Measurements from ENCODE around the gene ZNF846.
"Not testable (repeated sequence)": the region's sequence is repeated elsewhere in the genome, so short reads cannot be mapped to it uniquely, and the experiment has no call there.

ZNF846 gene

GRCh38 chr19:9789579-9789978 is 21.0 kb upstream of the ZNF846 start:
- H3K36me3 Mint-ChIP-seq; H3K9me3 Mint-ChIP-seq (ENCODE audit: low read depth); H3K4me3 Mint-ChIP-seq; H3K27me3 Mint-ChIP-seq; H3K27ac Mint-ChIP-seq: not testable (repeated sequence)
- peaks cover 29% of the 10 kb centered on the region for H3K4me1 Mint-ChIP-seq (ENCODE audit: low read depth)

- H3K9me3 Mint-ChIP-seq (ENCODE audit: low read depth), result peaks cover 4% of the 10 kb centered on the region
- no peak overlapping the region for H3K27ac Mint-ChIP-seq
- H3K4me1 Mint-ChIP-seq (ENCODE audit: low read depth), result peaks cover 33% of the 10 kb centered on the region
- H3K4me3 Mint-ChIP-seq, result no peak overlapping the region
- H3K27me3 Mint-ChIP-seq, result no peaks in the 10 kb centered on the region
- H3K36me3 Mint-ChIP-seq, result no peaks in the 10 kb centered on the region
Measured at GRCh38 chr19:9789066-9789465, 20.5 kb upstream of the ZNF846 start.

DNA sequence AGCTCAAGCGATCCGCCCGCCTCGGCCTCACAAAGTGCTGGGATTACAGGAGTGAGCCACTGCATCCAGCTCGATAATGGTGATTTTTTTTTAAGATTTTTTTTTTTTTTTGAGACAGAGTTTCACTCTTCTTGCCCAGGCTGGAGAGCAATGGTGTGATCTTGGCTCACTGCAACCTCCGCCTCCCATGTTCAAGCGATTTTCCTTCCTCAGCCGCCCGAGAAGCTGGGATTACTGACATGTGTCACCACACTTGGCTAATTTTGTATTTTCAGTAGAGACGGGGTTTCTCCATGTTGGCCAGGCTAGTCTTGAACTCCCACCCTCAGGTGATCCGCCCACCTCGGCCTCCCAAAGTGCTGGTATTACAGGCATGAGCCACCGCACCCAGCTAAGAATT is 20.1 kb upstream of the ZNF846 start:
- peaks cover 36% of the 10 kb centered on the region for H3K4me1 Mint-ChIP-seq (ENCODE audit: low read depth)
- not testable (repeated sequence) for H3K9me3 Mint-ChIP-seq (ENCODE audit: low read depth); H3K27me3 Mint-ChIP-seq; H3K36me3 Mint-ChIP-seq; H3K4me3 Mint-ChIP-seq; H3K27ac Mint-ChIP-seq

DNA sequence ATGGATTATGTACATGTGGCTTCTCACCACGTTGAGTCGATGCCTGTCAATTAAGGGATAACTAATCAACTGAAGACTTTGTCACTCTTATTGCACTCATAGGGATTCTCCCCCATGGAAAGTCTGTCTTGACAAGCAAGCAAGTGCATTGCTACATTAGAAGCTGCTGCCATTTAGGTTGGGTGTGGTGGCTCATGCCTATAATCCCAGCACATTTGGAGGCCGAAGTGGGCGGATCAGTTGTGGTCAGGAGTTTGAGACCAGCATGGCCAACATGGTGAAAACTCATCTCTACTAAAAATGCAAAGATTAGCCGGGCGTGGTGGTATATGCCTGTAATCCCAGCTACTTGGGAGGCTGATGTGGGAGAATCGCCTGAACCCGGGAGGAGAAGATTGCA is 18.3 kb upstream of the ZNF846 start:
- Mint-ChIP-seq H3K4me1 (ENCODE audit: low read depth) (peaks cover 38% of the 10 kb centered on the region), H3K27ac (peak overlapping the region; percentile 58), H3K9me3 (ENCODE audit: low read depth) (no peaks in the 10 kb centered on the region), H3K4me3 (peak overlapping the region; percentile 73), H3K36me3 (no peaks in the 10 kb centered on the region), H3K27me3 (no peaks in the 10 kb centered on the region)

DNA sequence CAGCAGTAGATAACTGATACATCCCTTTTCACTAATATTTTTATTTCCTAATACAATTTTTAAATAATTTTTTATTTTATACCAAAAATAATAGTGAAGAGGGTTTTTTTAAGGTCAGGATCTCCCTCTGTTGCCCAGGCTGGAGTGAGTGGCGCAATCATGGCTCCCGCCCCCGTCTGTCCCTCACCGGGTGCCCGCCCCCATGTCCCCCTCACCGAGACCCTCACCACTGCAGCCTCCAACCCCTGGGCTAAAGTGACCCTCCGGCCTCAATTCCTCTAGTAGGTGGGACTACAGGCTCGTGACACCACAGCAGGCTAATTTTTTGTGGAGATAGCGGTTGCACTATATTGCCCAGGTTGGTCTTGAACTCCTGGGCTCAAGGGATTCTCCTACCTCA is 17.8 kb upstream of the ZNF846 start:
- Mint-ChIP-seq H3K4me3 (peak overlapping the region; percentile 95), H3K27me3 (no peaks in the 10 kb centered on the region), H3K4me1 (ENCODE audit: low read depth) (peaks cover 36% of the 10 kb centered on the region), H3K9me3 (ENCODE audit: low read depth) (no peaks in the 10 kb centered on the region), H3K36me3 (no peaks in the 10 kb centered on the region), H3K27ac (peak overlapping the region; percentile 58)

GRCh38 chr19:9785367-9786331 is 17.1 kb upstream of the ZNF846 start:
- H3K9me3 Mint-ChIP-seq (ENCODE audit: low read depth), result no peaks in the 10 kb centered on the region
- H3K27me3 Mint-ChIP-seq, result no peaks in the 10 kb centered on the region
- H3K27ac Mint-ChIP-seq, result peak overlapping the region; percentile 96
- H3K4me1 Mint-ChIP-seq (ENCODE audit: low read depth), result peaks cover 33% of the 10 kb centered on the region
- peak overlapping the region; percentile 95 for H3K4me3 Mint-ChIP-seq
- no peaks in the 10 kb centered on the region for H3K36me3 Mint-ChIP-seq

- Mint-ChIP-seq H3K4me3 (peak overlapping the region; percentile 95), H3K4me1 (ENCODE audit: low read depth) (peaks cover 26% of the 10 kb centered on the region), H3K27ac (peak overlapping the region; percentile 96)
- H3K36me3 Mint-ChIP-seq; H3K27me3 Mint-ChIP-seq; H3K9me3 Mint-ChIP-seq (ENCODE audit: low read depth): not testable (repeated sequence)
Measured at GRCh38 chr19:9784163-9784496, 15.6 kb upstream of the ZNF846 start.

DNA sequence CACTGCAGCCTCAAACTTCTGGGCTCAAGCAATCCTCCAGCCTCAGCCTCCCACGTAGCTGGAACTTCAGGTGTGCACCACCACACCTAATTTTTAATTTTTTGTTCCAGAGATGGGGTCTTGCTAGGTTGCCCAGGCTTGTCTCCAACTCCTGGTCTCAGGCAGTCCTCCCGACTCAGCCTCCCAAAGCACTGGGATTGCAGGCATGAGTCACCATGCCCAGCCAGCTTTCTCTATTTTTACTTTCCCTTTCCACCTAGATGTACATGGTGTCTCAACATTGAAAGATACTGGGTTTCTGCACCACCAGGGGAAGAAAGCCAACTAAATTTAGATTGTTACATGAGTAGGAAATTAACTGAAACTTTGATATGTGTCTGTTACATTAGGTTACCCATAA is 13.8 kb upstream of the ZNF846 start:
- Mint-ChIP-seq H3K4me1 (ENCODE audit: low read depth) (peaks cover 26% of the 10 kb centered on the region), H3K4me3 (no peak overlapping the region), H3K9me3 (ENCODE audit: low read depth) (no peaks in the 10 kb centered on the region), H3K27ac (no peak overlapping the region), H3K36me3 (peaks cover 5% of the 10 kb centered on the region), H3K27me3 (no peaks in the 10 kb centered on the region)

DNA sequence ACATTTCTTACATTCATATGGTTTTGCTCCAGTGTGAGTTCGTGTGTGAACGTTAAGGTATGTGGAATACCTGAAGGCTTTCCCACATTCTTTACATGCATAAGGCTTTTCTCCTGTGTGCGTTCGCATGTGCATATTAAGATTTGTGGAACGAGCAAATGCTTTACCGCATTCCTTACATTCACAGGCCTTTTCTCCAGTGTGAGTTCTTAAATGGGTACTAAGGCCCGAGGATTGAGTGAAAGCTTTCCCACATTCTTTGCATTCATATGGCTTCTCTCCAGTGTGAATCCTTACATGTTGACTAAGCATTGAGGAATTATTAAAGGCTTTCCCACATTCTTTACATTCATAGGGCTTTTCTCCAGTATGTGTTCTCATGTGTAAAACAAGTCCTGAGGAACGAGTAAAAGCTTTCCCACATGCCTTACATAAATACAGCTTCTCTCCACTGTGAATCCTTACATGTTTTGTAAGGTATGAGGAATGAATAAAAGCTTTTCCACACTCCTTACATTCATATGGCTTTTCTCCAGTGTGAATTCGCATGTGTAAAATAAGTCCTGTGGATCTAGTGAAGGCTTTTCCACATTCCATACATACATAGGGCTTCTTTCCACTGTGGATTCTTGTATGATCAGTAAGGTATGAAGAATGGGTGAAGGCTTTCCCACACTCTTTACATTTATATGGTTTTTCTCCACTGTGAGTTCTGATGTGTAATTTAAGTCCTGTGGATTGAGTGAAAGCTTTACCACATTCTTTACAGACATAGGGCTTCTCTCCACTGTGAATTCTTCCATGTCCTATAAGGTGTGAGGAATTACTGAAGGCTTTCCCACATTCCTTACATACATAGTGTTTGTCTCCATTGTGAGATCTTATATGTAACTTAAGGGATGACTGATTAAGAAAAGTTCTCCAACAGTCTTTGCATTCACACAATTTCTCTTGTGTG is 10.7 kb downstream of the ZNF846 start:
- peaks cover 35% of the 10 kb centered on the region for H3K36me3 Mint-ChIP-seq
- no peaks in the 10 kb centered on the region for H3K27me3 Mint-ChIP-seq
- H3K4me1 Mint-ChIP-seq (ENCODE audit: low read depth), result no peaks in the 10 kb centered on the region
- H3K4me3 Mint-ChIP-seq, result no peak overlapping the region
- no peak overlapping the region for H3K27ac Mint-ChIP-seq
- peaks cover 14% of the 10 kb centered on the region for H3K9me3 Mint-ChIP-seq (ENCODE audit: low read depth)

DNA sequence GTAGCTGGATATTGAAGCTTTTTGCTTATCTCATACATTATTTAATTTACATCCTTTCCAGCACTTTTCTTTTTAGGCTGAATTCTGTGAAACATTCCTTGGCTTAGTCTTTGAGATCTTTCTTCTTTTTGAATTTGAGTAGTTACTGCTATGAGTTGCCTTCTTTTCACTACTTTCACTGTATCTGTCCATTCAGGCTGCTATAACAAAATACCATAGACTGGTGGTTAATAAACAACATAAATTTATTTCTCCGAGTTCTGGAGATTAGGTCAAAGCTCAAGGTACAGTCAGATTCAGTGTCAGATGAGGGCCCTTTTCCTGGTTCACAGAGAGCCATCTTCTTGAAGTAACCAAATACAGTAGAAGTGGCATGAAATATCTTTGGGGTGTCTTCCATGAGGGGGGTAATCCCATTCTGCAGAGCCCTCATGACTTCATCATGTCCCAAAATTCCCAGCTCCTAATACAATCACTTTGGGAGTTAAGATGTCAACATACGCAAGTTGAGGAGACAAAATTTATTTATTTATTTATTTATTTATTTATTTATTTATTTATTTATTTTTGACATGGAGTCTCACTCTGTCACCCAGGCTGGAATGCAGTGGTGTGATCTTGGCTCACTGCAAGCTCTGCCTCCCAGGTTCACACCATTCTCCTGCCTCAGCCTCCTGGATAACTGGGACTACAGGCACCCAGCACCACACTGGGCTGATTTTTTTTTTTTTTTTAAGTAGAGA is 15.7 kb downstream of the ZNF846 start:
- Mint-ChIP-seq H3K4me1 (ENCODE audit: low read depth) (no peaks in the 10 kb centered on the region), H3K27me3 (no peaks in the 10 kb centered on the region), H3K9me3 (ENCODE audit: low read depth) (peaks cover 20% of the 10 kb centered on the region), H3K36me3 (peaks cover 24% of the 10 kb centered on the region), H3K4me3 (no peak overlapping the region), H3K27ac (no peak overlapping the region)

DNA sequence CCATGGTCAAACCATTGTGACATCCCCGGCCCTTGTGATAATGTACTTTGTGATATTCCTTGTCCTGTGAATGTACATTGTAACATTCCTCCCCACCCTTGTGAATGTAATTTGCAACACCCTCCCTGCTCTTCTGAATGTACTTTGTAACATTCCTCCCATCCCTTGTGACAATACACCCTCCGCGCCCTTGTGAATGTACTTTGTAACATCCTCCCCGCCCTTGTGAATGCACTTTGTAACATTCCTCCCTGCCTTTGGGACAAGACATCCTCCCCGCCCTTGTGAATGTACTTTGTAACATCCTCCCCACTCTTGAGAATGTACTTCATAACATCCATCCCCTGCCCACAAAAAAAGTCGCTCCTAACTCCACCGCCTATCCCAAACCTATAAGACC is 17.1 kb downstream of the ZNF846 start:
- Mint-ChIP-seq H3K9me3 (ENCODE audit: low read depth) (peaks cover 20% of the 10 kb centered on the region), H3K36me3 (peaks cover 19% of the 10 kb centered on the region), H3K4me3 (no peak overlapping the region), H3K4me1 (ENCODE audit: low read depth) (no peaks in the 10 kb centered on the region), H3K27ac (no peak overlapping the region), H3K27me3 (no peaks in the 10 kb centered on the region)

DNA sequence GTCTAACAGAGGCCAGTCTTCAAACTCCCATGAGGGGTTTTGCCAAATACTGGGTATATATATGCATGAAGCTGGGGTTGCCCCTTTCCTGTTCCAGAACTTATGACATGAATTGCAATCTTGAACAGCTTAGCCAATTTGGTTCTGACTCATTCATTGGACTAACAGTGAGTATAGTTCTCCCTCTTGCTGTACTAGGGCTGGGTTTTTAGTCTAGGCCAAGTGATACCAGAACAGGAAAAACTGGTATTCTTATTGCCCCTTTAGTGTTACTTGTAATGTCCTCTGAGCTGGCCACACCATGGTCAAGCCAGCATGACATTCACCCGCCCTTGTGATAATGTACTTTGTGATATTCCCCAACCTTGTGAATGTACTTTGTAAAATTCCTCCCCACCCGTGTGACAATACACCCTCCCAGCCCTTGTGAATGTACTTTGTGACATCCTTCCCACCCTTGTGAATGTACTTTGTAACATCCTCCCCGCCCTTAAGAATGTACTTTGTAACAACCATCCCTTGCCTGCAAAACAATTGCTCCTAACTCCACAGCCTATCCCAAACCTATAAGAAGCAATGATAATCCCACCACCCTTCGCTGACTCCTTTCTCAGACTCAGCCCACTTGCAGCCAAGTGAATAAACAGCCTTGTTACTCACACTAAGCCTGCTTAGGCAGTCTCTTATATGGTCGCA is 26.9 kb downstream of the ZNF846 start:
- Mint-ChIP-seq H3K9me3 (ENCODE audit: low read depth) (peaks cover 11% of the 10 kb centered on the region), H3K27me3 (no peaks in the 10 kb centered on the region), H3K4me1 (ENCODE audit: low read depth) (no peaks in the 10 kb centered on the region), H3K36me3 (peaks cover 18% of the 10 kb centered on the region), H3K27ac (no peak overlapping the region), H3K4me3 (no peak overlapping the region)

GRCh38 chr19:9735986-9736385 is 32.6 kb downstream of the ZNF846 start:
- H3K27me3 Mint-ChIP-seq, result no peaks in the 10 kb centered on the region
- peaks cover 2% of the 10 kb centered on the region for H3K36me3 Mint-ChIP-seq
- no peaks in the 10 kb centered on the region for H3K4me1 Mint-ChIP-seq (ENCODE audit: low read depth)
- H3K9me3 Mint-ChIP-seq (ENCODE audit: low read depth), result no peaks in the 10 kb centered on the region
- no peak overlapping the region for H3K27ac Mint-ChIP-seq
- no peak overlapping the region for H3K4me3 Mint-ChIP-seq

GRCh38 chr19:9730056-9730455 is 38.5 kb downstream of the ZNF846 start:
- H3K9me3 Mint-ChIP-seq (ENCODE audit: low read depth); H3K36me3 Mint-ChIP-seq; H3K27me3 Mint-ChIP-seq; H3K4me1 Mint-ChIP-seq (ENCODE audit: low read depth); H3K27ac Mint-ChIP-seq; H3K4me3 Mint-ChIP-seq: not testable (repeated sequence)

Measured in activated naive CD8-positive, alpha-beta T cell (primary cell).